DMS 273 (cell line): ENCODE results near the gene XXYLT1.
A peak's percentile ranks its signal among the peaks of the same experiment; 100 is the strongest.

Source experiments
- DNase-seq: peaks from one replicate; lab custom pipeline; 2025; ENCODE audit not compliant: unreplicated experiment; lab: John Stamatoyannopoulos, UW

XXYLT1 gene

GRCh38 chr3:195135917-195136316 lies 135.0 kb downstream of the XXYLT1 start:
- no peak for DNase-seq

DNA sequence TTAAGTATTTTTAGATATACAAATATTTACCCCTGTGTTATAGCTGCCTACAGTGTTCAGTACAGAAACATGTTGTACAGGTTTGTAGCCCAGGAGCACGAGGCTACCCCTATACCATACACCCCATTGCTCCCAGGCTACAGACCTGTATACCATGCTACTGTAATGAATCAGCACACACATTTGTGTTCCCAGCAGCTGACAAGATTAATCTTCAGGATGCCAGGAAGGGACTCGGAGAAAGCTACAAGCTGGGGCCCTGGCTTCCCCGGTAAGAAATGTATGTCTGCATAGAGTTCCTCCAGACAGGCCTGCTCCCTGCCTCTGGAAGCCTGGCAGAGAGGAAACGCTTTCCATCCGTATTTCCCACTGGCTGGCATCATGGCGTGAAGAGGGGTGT lies 136.5 kb downstream of the XXYLT1 start:
- no peak for DNase-seq

- DNase-seq, result peak; percentile 93
Measured at GRCh38 chr3:195133462-195133861, 137.5 kb downstream of the XXYLT1 start.

DNA sequence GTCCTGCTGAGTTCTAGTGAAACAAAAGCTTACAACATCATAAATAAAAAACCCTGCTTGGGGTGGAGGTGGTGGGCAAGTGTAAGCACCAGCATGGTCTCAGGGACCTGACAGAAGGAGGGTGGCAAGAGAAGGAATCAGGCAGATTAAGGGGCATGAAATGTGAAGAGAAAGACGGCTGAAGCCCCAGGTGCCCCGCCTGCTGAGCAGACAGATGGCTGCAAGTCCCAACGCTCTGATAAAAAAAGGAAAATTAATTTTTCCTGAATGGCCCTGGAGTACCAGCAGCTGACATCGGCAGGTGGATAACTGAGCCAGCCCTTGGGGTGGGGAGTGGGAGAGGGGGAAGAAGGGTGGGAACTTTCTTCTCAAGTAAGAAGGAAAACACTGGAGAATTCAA lies 137.9 kb downstream of the XXYLT1 start:
- peak; percentile 78 for DNase-seq

DNA sequence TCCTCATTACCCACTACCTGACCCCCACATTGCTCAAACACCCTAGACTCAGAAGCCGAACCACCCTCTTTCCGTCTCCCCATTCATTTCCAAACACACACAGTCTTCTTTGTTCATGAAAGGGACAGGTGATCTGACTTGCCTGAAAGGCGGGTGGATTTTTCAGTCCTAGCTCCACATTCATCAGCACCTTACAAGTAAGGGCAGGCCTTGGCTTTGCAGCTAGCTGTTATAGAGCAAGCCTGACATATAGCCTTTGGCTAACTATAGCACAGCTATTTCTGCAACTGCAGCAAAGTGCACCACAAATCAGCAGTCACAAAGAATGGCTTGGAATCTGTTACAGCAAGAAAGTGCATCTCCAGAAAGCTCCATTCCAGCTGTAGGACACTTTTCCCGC lies 139.8 kb downstream of the XXYLT1 start:
- DNase-seq, result no peak

DNA sequence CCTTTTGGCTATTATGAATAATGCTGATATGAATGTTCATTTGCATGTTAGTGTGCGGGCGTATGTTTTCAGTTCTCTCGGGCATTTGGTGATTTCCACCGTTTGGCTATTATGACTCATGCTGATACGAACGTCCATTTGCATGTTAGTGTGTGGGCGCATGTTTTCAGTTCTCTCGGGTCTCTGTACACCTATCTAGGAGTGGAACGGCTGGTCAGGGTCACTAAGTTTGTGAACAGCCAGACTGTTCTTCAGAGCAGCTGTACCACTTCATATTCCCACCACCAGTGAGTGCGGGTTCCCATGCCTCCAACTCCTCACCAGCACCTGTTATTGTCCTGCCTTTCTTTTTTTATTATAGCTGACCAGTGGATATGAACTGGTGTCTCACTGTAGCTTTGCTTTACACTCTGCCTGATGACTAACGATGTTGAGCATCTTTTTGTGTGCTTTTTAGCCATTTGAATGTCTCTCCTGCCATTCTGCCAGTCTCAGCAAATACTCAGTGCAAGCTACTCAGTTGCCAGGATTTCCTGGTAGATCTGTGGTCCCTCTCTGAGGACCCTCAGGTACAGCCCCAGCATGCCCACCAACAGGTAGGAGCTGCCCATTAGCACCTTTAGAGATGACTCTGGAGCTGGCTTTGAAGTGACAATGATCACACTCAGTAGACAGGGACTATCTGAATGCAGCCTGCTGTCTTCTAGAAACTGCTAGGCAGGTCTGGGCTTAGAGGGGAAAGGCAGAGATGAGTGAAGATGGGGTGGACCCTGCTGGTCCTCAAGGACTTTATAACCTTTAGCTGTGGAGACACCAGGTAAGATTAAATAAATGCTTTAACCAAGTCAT lies 141.1 kb downstream of the XXYLT1 start:
- no peak for DNase-seq

- DNase-seq, result no peak
Measured at GRCh38 chr3:195129072-195129643, 141.8 kb downstream of the XXYLT1 start.

GRCh38 chr3:195128255-195129071 lies 142.5 kb downstream of the XXYLT1 start:
- DNase-seq, result no peak

DNA sequence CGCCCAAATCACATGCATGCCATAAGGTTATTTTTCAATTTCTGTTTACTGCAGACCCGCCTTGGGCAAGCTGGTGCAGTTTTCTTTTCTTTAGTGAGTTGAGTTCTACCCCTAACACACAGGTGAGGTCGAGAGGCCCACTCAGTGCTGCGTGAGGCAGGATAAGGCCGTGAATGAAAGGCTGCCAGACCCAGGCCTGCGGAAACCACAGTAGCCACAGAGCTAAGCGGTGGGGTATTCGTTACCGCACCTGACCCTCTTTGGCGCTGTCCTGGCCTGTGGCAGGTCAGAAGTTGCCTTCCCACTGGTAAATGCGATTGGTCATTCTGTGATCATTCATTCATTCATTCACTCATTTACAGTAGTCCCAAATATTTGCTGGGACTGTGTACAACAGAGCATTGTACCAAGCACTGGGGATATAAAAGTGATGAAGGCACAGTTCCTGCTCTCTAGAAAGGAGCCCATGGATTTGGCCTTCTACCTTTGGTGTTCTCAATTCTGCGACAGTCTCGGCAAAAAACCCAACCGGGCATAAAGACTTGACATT lies 144.8 kb downstream of the XXYLT1 start:
- DNase-seq, result no peak

GRCh38 chr3:195125646-195126045 lies 145.3 kb downstream of the XXYLT1 start:
- DNase-seq, result no peak

GRCh38 chr3:195124378-195124992 lies 146.5 kb downstream of the XXYLT1 start:
- no peak for DNase-seq

DNA sequence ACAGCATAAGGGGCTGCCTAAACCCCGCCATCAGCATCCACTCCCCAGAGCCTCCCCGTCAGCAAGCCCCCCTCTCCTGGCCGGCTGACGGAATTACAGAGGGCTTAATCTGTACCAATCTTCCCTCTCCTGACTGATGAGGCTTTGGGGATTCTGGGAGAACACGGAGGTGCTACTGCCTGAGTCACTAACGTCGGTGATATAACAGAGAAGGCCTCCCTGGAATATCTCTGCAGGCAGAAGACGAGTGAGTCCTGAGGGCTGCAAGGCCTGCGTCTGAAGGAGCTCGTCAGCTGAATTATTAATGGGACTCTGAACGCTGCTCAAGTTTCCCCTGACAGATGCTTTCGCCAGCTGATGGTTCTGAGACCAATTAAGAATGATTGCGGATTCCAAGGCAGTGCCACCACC lies 147.7 kb downstream of the XXYLT1 start:
- peak; percentile 93 for DNase-seq

GRCh38 chr3:195122261-195122660 lies 148.7 kb downstream of the XXYLT1 start:
- no peak for DNase-seq

- no peak for DNase-seq
Measured at GRCh38 chr3:195120267-195120601, 150.7 kb downstream of the XXYLT1 start.

GRCh38 chr3:195119461-195120266 lies 151.3 kb downstream of the XXYLT1 start:
- no peak for DNase-seq

DNA sequence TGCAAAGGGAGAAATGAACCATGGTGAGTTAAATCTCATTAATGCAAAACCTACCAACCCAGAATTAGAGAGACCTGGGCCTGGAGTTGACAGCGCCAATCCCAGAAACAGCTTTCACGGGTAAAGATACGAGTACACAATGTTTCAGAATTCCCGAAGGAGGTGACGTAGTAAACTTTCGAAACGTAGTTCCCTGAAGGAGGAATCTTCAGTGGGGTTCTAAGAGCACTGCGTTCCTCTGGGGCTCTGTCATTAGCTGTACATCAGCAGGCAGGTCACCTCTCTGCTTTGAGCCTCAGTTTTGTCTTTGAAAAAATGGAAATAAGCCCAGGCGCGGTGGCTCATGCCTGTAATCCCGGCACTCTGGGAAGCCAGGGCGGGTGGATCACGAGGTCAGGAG lies 152.3 kb downstream of the XXYLT1 start:
- no peak for DNase-seq

GRCh38 chr3:195117978-195118581 lies 152.9 kb downstream of the XXYLT1 start:
- DNase-seq, result no peak

DNA sequence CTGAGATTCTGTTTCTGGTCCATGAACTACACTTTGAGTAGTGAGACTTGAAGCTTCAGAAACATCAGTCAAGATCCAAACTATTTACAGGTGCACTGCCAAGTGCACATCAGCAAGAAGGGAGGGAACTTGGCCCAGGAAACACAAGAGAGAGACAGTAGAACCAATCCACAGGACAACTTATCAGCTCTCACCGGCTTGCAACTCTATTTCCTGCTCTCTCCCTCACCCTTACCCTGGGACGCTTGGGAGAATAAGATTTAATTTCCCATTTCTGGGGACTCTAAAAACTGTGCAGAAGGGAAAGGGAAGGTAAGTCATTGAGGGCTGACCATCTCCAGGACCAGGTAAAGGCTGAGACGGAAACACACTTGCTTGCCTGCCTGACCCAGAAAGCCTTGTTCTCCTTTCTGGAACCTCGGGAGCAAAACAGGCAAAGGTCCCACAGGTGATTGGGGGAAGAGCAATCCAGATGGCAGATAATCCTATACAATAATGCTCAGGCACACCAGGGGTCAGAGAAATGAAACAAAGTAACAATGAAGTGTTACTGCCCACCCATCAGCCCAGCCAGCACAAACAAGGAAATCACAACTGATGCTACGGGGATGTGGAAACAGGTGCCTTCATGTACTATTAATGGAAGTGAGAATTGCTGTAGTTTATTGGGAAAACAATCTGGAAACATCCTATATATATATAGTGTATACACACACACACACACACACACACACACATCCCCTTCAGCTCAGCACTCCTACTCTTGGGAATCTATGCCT lies 154.4 kb downstream of the XXYLT1 start:
- no peak for DNase-seq
